Measurements from ENCODE around the gene GALNT9.

- TF ChIP-seq ISL1 (CRISPR knock-in tag; IDR thresholded peaks at IDR 0.05) (no peak), TCF4 (CRISPR knock-in tag; IDR thresholded peaks at IDR 0.05; ENCODE audit: borderline replicate concordance) (no peak), ZFP30 (CRISPR knock-in tag; IDR thresholded peaks at IDR 0.05) (no peak), SNAI2 (CRISPR knock-in tag; IDR thresholded peaks at IDR 0.05) (no peak)
- TF ChIP-seq, protein P1, sequence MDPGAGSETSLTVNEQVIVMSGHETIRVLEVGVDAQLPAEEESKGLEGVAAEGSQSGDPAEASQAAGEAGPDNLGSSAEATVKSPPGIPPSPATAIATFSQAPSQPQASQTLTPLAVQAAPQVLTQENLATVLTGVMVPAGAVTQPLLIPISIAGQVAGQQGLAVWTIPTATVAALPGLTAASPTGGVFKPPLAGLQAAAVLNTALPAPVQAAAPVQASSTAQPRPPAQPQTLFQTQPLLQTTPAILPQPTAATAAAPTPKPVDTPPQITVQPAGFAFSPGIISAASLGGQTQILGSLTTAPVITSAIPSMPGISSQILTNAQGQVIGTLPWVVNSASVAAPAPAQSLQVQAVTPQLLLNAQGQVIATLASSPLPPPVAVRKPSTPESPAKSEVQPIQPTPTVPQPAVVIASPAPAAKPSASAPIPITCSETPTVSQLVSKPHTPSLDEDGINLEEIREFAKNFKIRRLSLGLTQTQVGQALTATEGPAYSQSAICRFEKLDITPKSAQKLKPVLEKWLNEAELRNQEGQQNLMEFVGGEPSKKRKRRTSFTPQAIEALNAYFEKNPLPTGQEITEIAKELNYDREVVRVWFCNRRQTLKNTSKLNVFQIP (CRISPR knock-in tag; IDR thresholded peaks at IDR 0.05; ENCODE audit: borderline replicate concordance, low read depth), result no peak
- TF ChIP-seq, protein P2, sequence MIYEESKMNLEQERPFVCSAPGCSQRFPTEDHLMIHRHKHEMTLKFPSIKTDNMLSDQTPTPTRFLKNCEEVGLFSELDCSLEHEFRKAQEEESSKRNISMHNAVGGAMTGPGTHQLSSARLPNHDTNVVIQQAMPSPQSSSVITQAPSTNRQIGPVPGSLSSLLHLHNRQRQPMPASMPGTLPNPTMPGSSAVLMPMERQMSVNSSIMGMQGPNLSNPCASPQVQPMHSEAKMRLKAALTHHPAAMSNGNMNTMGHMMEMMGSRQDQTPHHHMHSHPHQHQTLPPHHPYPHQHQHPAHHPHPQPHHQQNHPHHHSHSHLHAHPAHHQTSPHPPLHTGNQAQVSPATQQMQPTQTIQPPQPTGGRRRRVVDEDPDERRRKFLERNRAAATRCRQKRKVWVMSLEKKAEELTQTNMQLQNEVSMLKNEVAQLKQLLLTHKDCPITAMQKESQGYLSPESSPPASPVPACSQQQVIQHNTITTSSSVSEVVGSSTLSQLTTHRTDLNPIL (CRISPR knock-in tag; IDR thresholded peaks at IDR 0.05; ENCODE audit: low read depth), result no peak
Measured at GRCh38 chr12:132170637-132171292, 158.6 kb downstream of the GALNT9 start.
